8988T (cell line): ENCODE results near the gene PIGN.
"Not testable (repeated sequence)": the region's sequence is repeated elsewhere in the genome, so short reads cannot be mapped to it uniquely, and the experiment has no call there.

Experiments
- DNase-seq: peaks from one replicate; pipeline ENCODE4 v3.0.0; 2011

PIGN gene

GRCh38 chr18:62175521-62175920 is 11.3 kb downstream of the PIGN start:
- no peak for DNase-seq

DNA sequence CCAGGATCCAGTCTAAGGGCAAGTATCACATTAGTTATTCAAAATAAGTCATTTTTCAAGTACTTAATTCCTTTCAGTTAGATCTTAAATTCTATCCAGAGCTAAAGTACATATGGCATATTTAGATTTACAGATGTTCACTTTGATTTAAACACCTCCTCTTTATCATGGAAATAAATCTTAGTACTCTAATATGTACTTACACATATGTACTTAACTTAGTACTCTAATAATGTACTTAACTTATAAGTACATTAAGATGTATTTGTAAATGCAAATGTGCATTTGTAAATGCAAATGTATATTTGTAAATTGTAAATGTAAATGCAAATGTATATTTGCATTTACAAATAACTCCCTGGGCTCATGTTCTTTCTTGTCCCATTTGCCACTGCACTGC is 14.6 kb downstream of the PIGN start:
- DNase-seq = no peak

- no peak for DNase-seq
Measured at GRCh38 chr18:62170857-62171256, 16.0 kb downstream of the PIGN start.

GRCh38 chr18:62166524-62166923 is 20.3 kb downstream of the PIGN start:
- not testable (repeated sequence) for DNase-seq

- DNase-seq = no peak
Measured at GRCh38 chr18:62165583-62165982, 21.3 kb downstream of the PIGN start.

- no peak for DNase-seq
Measured at GRCh38 chr18:62164855-62165487, 21.9 kb downstream of the PIGN start.

DNA sequence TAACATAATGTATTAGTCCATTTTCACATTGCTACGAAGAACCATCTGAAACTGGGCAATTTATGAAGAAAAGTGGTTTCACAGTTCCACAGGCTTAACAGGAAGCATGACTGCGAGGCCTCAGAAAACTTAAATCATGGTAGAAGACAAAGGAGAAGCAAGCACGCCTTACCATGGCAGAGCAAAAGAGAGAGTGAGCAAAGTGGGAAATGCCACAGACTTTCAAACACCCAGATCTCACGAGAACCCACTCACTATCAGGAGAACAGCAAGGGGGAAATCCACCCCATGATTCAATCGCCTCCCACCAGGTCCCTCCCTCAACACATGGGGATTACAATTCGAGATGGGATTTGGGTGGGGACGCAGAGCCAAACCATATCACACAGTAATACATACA is 22.5 kb downstream of the PIGN start:
- DNase-seq = no peak

GRCh38 chr18:62157843-62158242 is 29.0 kb downstream of the PIGN start:
- no peak for DNase-seq

DNA sequence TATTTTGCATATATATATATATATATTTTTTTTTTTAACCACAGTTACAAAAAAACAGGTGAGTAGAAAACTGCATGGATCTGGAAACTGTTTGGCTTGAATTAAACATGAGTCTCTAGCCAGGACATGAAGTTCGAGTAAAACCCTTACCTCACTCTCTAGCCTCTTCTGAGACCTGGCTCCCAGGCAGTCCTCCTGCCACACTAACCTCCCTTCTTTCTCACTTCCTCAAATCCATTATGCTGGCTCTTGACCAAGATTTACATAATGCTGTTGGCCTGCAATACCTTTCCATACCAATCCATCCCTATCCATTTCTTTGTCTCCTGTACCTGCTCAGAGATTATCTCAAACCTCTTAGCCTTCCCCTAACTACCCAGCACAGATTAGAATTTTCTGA is 34.0 kb downstream of the PIGN start:
- no peak for DNase-seq

- DNase-seq = no peak
Measured at GRCh38 chr18:62151068-62151771, 35.6 kb downstream of the PIGN start.

GRCh38 chr18:62144338-62144737 is 42.5 kb downstream of the PIGN start:
- no peak for DNase-seq

DNA sequence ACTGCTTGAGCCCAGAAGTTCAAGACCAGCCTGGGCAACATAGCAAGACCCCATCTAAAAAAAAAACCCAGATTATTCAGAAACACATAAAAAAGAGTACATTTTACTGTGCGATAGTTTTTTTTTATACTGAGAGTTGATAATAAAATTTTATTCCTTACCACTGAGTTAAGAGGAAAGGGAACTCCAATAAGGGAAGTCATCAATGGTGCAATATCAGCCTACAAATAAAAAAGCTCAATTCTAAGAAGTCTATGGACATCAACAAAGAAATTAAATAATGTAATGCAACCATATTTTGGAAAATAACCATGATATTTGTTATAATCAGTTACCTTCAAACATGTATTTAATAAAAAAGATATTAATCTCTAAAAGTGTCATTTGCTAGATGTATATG is 46.6 kb downstream of the PIGN start:
- no peak for DNase-seq

DNA sequence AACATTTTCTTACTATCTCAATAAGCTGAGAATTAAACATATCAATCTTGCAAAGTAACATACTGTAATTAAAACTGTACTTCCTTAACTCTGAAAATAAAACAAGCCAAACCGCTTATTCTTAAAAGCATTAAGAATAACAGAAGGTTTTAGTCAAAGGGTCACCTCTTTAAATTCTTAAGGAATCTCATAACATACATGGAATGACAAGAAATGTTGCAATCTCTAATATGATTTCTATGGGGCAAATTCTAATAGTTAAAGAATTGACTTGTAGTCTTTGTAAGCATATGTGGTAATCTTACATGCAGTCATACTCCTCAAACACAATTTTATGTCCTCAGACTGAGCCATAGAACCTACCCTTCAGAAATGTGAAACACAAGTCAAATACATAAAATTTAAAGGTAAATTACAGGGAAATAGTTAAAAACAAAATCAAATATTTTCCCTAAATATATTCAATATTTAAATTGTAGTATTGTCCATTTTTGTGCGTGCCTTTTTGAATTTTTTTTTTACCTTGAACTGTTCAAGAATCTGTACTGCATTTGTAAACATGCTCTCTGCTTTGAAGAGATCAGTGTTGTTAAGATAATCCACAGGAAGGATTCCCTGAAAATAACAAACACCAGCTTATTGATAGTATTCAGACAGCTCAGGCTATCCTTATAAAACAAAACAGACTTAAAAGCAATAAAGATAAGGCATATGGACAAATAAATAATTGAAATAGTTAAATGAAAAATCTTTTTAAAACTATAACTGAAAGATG is 48.2 kb downstream of the PIGN start:
- no peak for DNase-seq

DNA sequence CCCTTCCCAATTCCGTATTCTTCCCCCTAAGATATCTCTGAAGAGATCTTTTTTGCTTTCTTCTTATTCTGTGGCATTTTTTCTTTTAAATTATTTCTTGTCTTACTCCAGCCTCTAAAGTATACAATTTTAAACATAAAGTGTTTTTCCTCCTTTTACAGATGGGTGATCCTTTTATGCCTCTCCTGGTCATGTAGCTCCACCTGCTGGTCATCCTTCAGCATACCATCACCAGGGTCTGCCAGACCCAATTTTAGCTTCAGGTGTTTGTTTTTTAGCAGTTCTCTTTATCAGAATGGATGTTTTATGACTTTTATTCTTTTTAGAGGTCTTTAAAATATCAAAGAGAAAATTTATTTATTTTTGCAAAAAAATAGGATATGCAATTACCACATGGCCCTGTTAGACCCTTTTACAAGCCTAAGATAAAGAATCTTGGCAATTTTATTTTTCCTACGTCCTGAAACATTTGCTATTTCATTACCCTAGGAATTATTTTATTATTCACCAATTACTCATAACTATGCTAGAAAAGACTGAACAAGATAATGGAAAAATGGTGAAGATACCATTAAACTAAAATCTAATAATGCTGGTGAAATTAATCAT is 55.5 kb downstream of the PIGN start:
- no peak for DNase-seq

GRCh38 chr18:62128157-62128556 is 58.7 kb downstream of the PIGN start:
- no peak for DNase-seq

GRCh38 chr18:62126737-62127136 is 60.1 kb downstream of the PIGN start:
- DNase-seq = no peak

DNA sequence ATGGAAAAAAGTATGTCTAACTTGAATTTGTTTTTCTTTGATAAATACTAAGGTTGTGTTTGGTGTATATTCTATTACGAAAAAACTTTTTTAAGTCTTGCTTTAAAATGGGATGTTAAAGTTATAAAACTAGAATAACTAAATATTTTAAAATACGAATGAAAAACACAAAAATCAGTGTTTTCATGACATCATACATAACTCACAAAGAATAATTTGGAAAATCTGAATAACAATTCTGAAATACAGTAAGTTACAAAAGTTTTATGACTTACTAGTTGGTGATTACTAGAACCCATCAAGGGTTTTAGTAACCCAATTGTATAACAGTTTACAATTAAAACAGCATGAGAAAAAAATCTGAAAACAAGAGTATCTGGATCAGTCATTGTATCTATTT is 61.2 kb downstream of the PIGN start:
- no peak for DNase-seq

DNA sequence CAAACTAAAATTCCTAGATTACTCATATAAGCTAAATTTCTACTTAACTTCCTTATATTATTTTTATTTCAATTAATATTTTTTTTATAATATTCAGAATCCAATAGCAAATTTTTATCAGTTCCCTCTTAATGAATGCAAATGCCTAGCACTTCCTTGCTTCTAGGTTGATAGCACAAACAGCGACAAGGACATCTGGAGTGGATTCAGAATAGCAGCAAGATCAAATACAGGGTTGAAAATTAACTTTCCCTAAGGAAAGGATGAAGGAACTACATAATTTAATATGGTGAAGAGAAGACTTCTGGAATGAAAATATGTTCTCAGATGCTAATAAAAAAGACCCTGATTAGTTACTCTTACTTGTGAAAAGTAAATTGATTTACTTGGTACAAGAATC is 64.5 kb downstream of the PIGN start:
- DNase-seq = no peak

GRCh38 chr18:62119884-62120283 is 67.0 kb downstream of the PIGN start:
- no peak for DNase-seq

GRCh38 chr18:62118328-62118727 is 68.5 kb downstream of the PIGN start:
- DNase-seq = no peak

DNA sequence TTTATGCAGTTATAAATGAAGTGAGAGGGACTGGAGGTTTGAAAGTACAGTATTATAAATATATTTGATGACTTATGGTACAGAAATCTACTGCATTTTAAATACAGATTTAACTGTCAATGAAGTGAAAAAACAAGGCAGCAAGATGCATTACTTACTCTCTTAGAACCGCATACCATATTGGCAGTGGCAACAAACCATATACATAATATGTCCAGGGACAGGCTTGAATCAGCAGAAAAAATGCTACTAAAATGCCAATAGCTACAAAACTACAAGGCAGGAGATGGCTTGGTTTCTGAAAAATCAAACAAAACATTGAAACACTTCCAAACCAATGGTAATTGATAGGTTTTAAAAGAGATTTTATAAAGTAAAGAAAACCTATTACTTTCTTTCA is 77.2 kb downstream of the PIGN start:
- DNase-seq = no peak

- no peak for DNase-seq
Measured at GRCh38 chr18:62107881-62108280, 79.0 kb downstream of the PIGN start.

GRCh38 chr18:62106271-62106670 is 80.6 kb downstream of the PIGN start:
- DNase-seq = no peak

DNA sequence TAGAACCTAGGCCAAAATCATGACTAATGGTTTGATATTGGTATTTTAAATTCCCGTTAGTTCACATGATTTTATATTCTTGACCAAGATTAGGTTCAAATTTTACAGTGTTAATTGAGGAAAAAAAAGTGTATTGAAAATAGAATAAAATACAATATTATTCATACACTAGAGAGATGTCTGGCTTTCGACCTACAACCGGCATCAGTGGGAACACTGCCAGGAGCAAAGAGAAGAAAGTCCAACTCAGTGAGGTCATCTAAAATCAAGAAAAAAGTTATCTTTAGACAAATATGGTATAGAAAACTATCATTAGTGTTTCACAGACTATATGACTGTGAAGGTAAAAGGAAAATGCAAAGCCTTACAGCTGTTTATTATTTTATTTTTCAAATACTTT is 81.5 kb downstream of the PIGN start:
- DNase-seq = no peak
